OCI-LY3 (cell line): ENCODE data around the gene FCN2.

ENCODE experiments used
- EZH2phosphoT487 ChIP-seq: fragments of 200-600 bp; shearing (Covaris generic); IDR thresholded peaks from 2 replicates; pipeline ENCODE4 v1.6.1; 2018; ENCODE audit warnings: antibody characterized with exemption, mixed run types, low read depth
- TF ChIP-seq, protein P1 (sequence below): fragments of 200-600, 300-600 bp; sonication (generic); IDR thresholded peaks from 2 replicates; pipeline ENCODE4 v1.5.1; 2014; ENCODE audit warnings: antibody characterized with exemption, low read length, low read depth

DNA sequence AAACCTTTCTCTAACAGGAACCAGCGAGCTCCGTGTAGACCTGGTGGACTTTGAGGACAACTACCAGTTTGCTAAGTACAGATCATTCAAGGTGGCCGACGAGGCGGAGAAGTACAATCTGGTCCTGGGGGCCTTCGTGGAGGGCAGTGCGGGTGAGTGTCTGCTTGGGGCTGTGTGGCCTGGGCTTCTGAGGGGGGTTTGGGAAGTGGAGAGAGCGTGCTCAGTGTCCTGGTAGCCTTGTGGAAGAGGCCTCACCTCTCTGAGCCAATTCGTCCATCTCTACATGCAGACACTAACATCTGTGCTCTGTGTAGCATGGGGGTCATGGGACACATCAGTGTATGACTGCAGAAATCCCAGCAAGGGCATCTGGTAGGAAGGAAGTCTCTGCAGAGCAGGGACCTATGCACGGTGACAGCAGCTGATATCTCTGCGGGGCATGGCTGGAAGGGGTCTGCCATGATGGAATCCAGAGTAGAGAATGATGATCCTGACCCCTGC is 5.9 kb downstream of the FCN2 start:
- TF ChIP-seq, protein P1, sequence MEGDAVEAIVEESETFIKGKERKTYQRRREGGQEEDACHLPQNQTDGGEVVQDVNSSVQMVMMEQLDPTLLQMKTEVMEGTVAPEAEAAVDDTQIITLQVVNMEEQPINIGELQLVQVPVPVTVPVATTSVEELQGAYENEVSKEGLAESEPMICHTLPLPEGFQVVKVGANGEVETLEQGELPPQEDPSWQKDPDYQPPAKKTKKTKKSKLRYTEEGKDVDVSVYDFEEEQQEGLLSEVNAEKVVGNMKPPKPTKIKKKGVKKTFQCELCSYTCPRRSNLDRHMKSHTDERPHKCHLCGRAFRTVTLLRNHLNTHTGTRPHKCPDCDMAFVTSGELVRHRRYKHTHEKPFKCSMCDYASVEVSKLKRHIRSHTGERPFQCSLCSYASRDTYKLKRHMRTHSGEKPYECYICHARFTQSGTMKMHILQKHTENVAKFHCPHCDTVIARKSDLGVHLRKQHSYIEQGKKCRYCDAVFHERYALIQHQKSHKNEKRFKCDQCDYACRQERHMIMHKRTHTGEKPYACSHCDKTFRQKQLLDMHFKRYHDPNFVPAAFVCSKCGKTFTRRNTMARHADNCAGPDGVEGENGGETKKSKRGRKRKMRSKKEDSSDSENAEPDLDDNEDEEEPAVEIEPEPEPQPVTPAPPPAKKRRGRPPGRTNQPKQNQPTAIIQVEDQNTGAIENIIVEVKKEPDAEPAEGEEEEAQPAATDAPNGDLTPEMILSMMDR, result no peak
- TF ChIP-seq EZH2phosphoT487, result no peak
